Caco-2 (cell line): ENCODE results near the gene INPP5K. TPM values are rescaled to one million over a fixed set of nuclear protein-coding genes. Genes with fewer than 3 reads are reported as not detected.

Experiments
- BruUV-seq: library from RNA; stranded (reverse); fragments of 400-500 nt; replicated peaks from 2 replicates; lab custom pipeline; 2021; lab: Mats Ljungman, UMichigan
- CTCF ChIA-PET: fragments of 300-600 bp; sonication (Branson Sonifier 250); formaldehyde crosslinking; loops from one replicate; lab custom pipeline; 2022; ENCODE audit warnings: antibody characterized with exemption; lab: Charles Lee
- POLR2A ChIA-PET: fragments of 300-600 bp; sonication (Branson Sonifier 250); formaldehyde crosslinking; loops from one replicate; lab custom pipeline; 2022; ENCODE audit warnings: antibody characterized with exemption; lab: Charles Lee
- DNase-seq, 2 experiments: peaks; one replicate each; pipeline versions ENCODE4 v3.0.0 to v3.0.0-alpha.2; 2020 to 2022
- H3K27me3 ChIP-seq: replicated peaks from 2 replicates; pipeline ENCODE4 v1.6.0; 2011; ENCODE audit warnings: low read length; ENCODE audit not compliant: control insufficient read depth, insufficient read depth
- H3K36me3 ChIP-seq: 2 replicates; pipeline ENCODE4 v1.5.1; 2011; ENCODE audit warnings: low read length; ENCODE audit not compliant: control insufficient read depth, insufficient read depth
- H3K4me1 ChIP-seq: fragments of 250-450 bp; sonication (Bioruptor Pico); 2 replicates; pipeline ENCODE4 v1.5.1; 2020; ENCODE audit warnings: mild to moderate bottlenecking
- H3K4me3 ChIP-seq: 2 replicates; pipeline ENCODE4 v1.5.1; 2011; ENCODE audit warnings: low read depth, mild to moderate bottlenecking, control low read depth, low read length
- H3K9me3 ChIP-seq: fragments of 250-450 bp; sonication (Bioruptor Pico); 2 replicates; pipeline ENCODE4 v1.5.1; 2020; ENCODE audit warnings: mild to moderate bottlenecking, moderate library complexity
- H3K27ac Mint-ChIP-seq: one replicate; pipeline ENCODE4 v1.8.0; 2022; ENCODE audit warnings: mixed read lengths; ENCODE audit not compliant: unreplicated experiment
- H3K27me3 Mint-ChIP-seq: one replicate; pipeline ENCODE4 v1.8.0; 2022; ENCODE audit warnings: mixed read lengths; ENCODE audit not compliant: insufficient read depth, unreplicated experiment
- H3K36me3 Mint-ChIP-seq: one replicate; pipeline ENCODE4 v1.8.0; 2022; ENCODE audit warnings: mild to moderate bottlenecking, mixed read lengths; ENCODE audit not compliant: insufficient read depth, unreplicated experiment
- H3K4me1 Mint-ChIP-seq: one replicate; pipeline ENCODE4 v1.8.0; 2022; ENCODE audit warnings: low read depth, mixed read lengths; ENCODE audit not compliant: unreplicated experiment
- H3K4me3 Mint-ChIP-seq: one replicate; pipeline ENCODE4 v1.8.0; 2022; ENCODE audit warnings: mild to moderate bottlenecking, moderate library complexity, mixed read lengths; ENCODE audit not compliant: unreplicated experiment
- H3K9me3 Mint-ChIP-seq: one replicate; pipeline ENCODE4 v1.8.0; 2022; ENCODE audit warnings: mixed read lengths; ENCODE audit not compliant: unreplicated experiment
- CTCF ChIP-seq, 2 experiments: fragments of 200-600 bp in 1 of 2; IDR thresholded peaks; 1 replicate in 1 of 2; 2 replicates in 1 of 2; pipeline versions ENCODE4 v1.5.1 to v1.8.0; 2011 to 2022; ENCODE audit warnings: antibody characterized with exemption in 1 of 2, control low read depth in 1 of 2, inconsistent platforms in 1 of 2, low read depth in 1 of 2, low read length in 1 of 2, mild to moderate bottlenecking in 1 of 2, moderate library complexity in 1 of 2; ENCODE audit not compliant: insufficient read depth in 1 of 2, severe bottlenecking in 1 of 2, unreplicated experiment in 1 of 2
- intact Hi-C: fragments of 100-400 bp; cut with micrococcal nuclease; formaldehyde crosslinking; loops from one replicate; pipeline ENCODE4 v1.10.0; 2022; ENCODE audit not compliant: unreplicated experiment
- total RNA-seq: library from RNA; stranded (reverse); gene quantifications from 2 replicates; pipeline ENCODE4 v1.2.3, GENCODE V29; 2022

INPP5K gene
- total RNA-seq, 1 experiment from 2014 or later: 24.1 TPM

GRCh38 chr17:1539811-1540210 lies 23.4 kb upstream of the INPP5K start:
- no peaks in the 10 kb centered on the region for H3K9me3 ChIP-seq
- intact Hi-C loops: no loop called here
- no peak for DNase-seq
- ChIA-PET CTCF (no interaction called here), POLR2A (no interaction called here)
- H3K27me3 ChIP-seq: no peaks in the 10 kb centered on the region
- Mint-ChIP-seq H3K27ac (no peak overlapping the region), H3K27me3 (no peaks in the 10 kb centered on the region), H3K4me1 (no peaks in the 10 kb centered on the region), H3K36me3 (peaks cover 93% of the 10 kb centered on the region), H3K9me3 (no peaks in the 10 kb centered on the region), H3K4me3 (no peak overlapping the region)
- BruUV-seq: no TSS peak
- H3K36me3 ChIP-seq: no peaks in the 10 kb centered on the region; the same call in none of the 2 replicates
- no peak for TF ChIP-seq CTCF (IDR thresholded peaks at IDR 0.05; ENCODE audit: insufficient read depth in 1 of 2, low read depth in 1 of 2, low read length in 1 of 2, severe bottlenecking in 1 of 2, unreplicated experiment in 1 of 2)
- H3K4me1 ChIP-seq: no peaks in the 10 kb centered on the region
- H3K4me3 ChIP-seq: no peak overlapping the region

GRCh38 chr17:1535737-1536136 lies 19.3 kb upstream of the INPP5K start:
- no peak for TF ChIP-seq CTCF (IDR thresholded peaks at IDR 0.05; ENCODE audit: insufficient read depth in 1 of 2, low read depth in 1 of 2, low read length in 1 of 2, severe bottlenecking in 1 of 2, unreplicated experiment in 1 of 2)
- ChIA-PET CTCF (no interaction called here), POLR2A (no interaction called here)
- H3K27ac Mint-ChIP-seq: no peak overlapping the region
- peaks cover 1% of the 10 kb centered on the region for H3K4me1 Mint-ChIP-seq
- no peaks in the 10 kb centered on the region for H3K9me3 Mint-ChIP-seq
- no peaks in the 10 kb centered on the region for H3K9me3 ChIP-seq
- DNase-seq: no peak
- H3K36me3 ChIP-seq: no peaks in the 10 kb centered on the region; the same call in none of the 2 replicates
- H3K4me3 ChIP-seq: no peak overlapping the region
- H3K4me3 Mint-ChIP-seq: no peak overlapping the region
- BruUV-seq: no TSS peak
- H3K4me1 ChIP-seq: no peaks in the 10 kb centered on the region
- no peaks in the 10 kb centered on the region for H3K27me3 Mint-ChIP-seq
- intact Hi-C loops: no loop called here
- H3K36me3 Mint-ChIP-seq: peaks cover 89% of the 10 kb centered on the region
- H3K27me3 ChIP-seq: no peaks in the 10 kb centered on the region

- POLR2A ChIA-PET: no interaction called here
- no peak for TF ChIP-seq CTCF (IDR thresholded peaks at IDR 0.05; ENCODE audit: insufficient read depth in 1 of 2, low read depth in 1 of 2, low read length in 1 of 2, severe bottlenecking in 1 of 2, unreplicated experiment in 1 of 2)
- H3K27me3 Mint-ChIP-seq: no peaks in the 10 kb centered on the region
- H3K36me3 Mint-ChIP-seq: peaks cover 77% of the 10 kb centered on the region
- H3K27ac Mint-ChIP-seq: no peak overlapping the region
- intact Hi-C loops: no loop called here
- no peak for DNase-seq
- no peaks in the 10 kb centered on the region; the same call in none of the 2 replicates for H3K36me3 ChIP-seq
- no peaks in the 10 kb centered on the region for H3K4me1 ChIP-seq
- no peaks in the 10 kb centered on the region for H3K9me3 ChIP-seq
- CTCF ChIA-PET: interaction anchor here (0.5 to 1.7 kb wide), 8 partner anchors 17 to 1157 kb away, joined by 3 to 11 read pairs (median 4); partner anchors contain the start of gene INPP5K
- BruUV-seq: no TSS peak
- H3K9me3 Mint-ChIP-seq: no peaks in the 10 kb centered on the region
- H3K27me3 ChIP-seq: no peaks in the 10 kb centered on the region
- no peak overlapping the region for H3K4me3 ChIP-seq
- no peak overlapping the region for H3K4me3 Mint-ChIP-seq
- peaks cover 6% of the 10 kb centered on the region for H3K4me1 Mint-ChIP-seq
Observed at GRCh38 chr17:1533661-1534325, 17.4 kb upstream of the INPP5K start.
